Measurements from ENCODE around the gene PRSS12. TPM values are rescaled to one million over a fixed set of nuclear protein-coding genes. Genes with fewer than 3 reads are reported as not detected.

PRSS12 gene
- total RNA-seq, 1 experiment from 2014 or later: 14.1 TPM

- TF ChIP-seq ZNF281 (CRISPR knock-in tag; IDR thresholded peaks at IDR 0.05): no peak
- no peak for TF ChIP-seq SMAD3 (CRISPR knock-in tag; IDR thresholded peaks at IDR 0.05; ENCODE audit: borderline replicate concordance)
- no peak for TF ChIP-seq CDX4 (CRISPR knock-in tag; IDR thresholded peaks at IDR 0.05; ENCODE audit: borderline replicate concordance)
Observed at GRCh38 chr4:118361192-118361591, 8.4 kb upstream of the PRSS12 start (continued).

- TF ChIP-seq FOXP4 (CRISPR knock-in tag; IDR thresholded peaks at IDR 0.05) (no peak), ZNF317 (CRISPR knock-in tag; IDR thresholded peaks at IDR 0.05; ENCODE audit: borderline replicate concordance, low read depth) (no peak), CTCF (IDR thresholded peaks at IDR 0.05) (no peak), SP1 (CRISPR knock-in tag; conservative IDR thresholded peaks at IDR 0.05) (no peak), ATF6 (CRISPR knock-in tag; IDR thresholded peaks at IDR 0.05) (no peak), TP53 (CRISPR knock-in tag; IDR thresholded peaks at IDR 0.05) (no peak), E2F4 (CRISPR knock-in tag; IDR thresholded peaks at IDR 0.05; ENCODE audit: borderline replicate concordance, low read depth) (no peak), CDX4 (CRISPR knock-in tag; IDR thresholded peaks at IDR 0.05; ENCODE audit: borderline replicate concordance) (no peak), ZBTB21 (CRISPR knock-in tag; IDR thresholded peaks at IDR 0.05; ENCODE audit: borderline replicate concordance) (no peak), NFE2L1 (CRISPR knock-in tag; IDR thresholded peaks at IDR 0.05) (no peak), TCF7 (CRISPR knock-in tag; IDR thresholded peaks at IDR 0.05; ENCODE audit: low read depth) (no peak)
- peaks cover 3% of the 10 kb centered on the region; the same call in 1 of the 2 replicates for H3K9me3 Mint-ChIP-seq
- no peak overlapping the region for H3K27ac Mint-ChIP-seq
- no peak for ATAC-seq
- no peaks in the 10 kb centered on the region for H3K27me3 Mint-ChIP-seq (ENCODE audit: low read depth)
- H3K36me3 Mint-ChIP-seq: no peaks in the 10 kb centered on the region
- H3K4me1 Mint-ChIP-seq: peaks cover 32% of the 10 kb centered on the region
- DNase-seq (ENCODE audit: low spot score): no peak
- no peak overlapping the region for H3K4me3 Mint-ChIP-seq
- ChIA-PET POLR2A (no interaction called here), CTCF (no interaction called here)
Observed at GRCh38 chr4:118360106-118360505, 7.3 kb upstream of the PRSS12 start.

Data from WTC11 (cell line).